ENCODE measurements around the gene STAC2.
"Not testable (repeated sequence)": the region's sequence is repeated elsewhere in the genome, so short reads cannot be mapped to it uniquely, and the experiment has no call there.

Gene STAC2, protein sequence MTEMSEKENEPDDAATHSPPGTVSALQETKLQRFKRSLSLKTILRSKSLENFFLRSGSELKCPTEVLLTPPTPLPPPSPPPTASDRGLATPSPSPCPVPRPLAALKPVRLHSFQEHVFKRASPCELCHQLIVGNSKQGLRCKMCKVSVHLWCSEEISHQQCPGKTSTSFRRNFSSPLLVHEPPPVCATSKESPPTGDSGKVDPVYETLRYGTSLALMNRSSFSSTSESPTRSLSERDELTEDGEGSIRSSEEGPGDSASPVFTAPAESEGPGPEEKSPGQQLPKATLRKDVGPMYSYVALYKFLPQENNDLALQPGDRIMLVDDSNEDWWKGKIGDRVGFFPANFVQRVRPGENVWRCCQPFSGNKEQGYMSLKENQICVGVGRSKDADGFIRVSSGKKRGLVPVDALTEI

DNA sequence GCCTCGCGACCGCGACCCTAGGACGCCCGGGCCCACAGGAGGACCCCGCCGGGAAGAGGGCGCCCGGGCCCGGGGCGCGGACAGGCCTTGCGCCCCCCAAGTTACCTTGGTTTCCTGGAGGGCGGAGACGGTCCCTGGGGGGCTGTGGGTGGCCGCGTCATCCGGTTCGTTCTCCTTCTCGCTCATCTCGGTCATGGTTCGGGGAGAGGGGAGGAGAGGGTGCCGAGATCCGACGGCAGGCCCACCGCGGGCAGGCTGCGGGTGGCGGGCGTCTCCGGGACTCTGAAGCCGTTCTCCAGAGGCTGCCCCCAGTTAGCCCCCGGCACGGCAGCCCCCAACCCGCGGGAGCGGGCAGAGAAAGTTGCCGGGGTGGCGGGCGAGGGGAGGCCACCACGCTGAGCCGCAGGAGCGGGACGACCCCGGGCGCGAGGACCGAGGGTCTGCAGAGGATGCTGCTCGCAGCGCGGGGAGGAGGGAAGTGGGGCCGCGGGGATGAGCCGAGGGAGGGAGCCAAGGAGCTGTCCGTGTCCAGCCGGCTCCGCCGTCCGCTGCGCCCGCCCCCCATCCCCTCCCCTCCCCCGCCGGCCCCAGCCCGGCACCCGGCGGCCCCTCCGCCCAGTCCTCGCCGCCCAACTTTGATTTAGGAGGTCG is at the start of gene STAC2:
Gene STAC2 (minus strand): TSS at position 638 of the 651 bp plus-strand sequence. CDS start 443 bp downstream, at position 195.
- no peak within 1 kb of the TSS for H3K27ac Mint-ChIP-seq
- H3K4me1 Mint-ChIP-seq (ENCODE audit: low read depth) = peaks cover 7% of the 10 kb centered on the region
- peaks cover 8% of the 10 kb centered on the region for H3K27me3 Mint-ChIP-seq
- H3K36me3 Mint-ChIP-seq = no peaks in the 10 kb centered on the region
- peak within 1 kb of the TSS; percentile 87 for H3K4me3 Mint-ChIP-seq
- H3K9me3 Mint-ChIP-seq (ENCODE audit: low read depth) = no peaks in the 10 kb centered on the region

DNA sequence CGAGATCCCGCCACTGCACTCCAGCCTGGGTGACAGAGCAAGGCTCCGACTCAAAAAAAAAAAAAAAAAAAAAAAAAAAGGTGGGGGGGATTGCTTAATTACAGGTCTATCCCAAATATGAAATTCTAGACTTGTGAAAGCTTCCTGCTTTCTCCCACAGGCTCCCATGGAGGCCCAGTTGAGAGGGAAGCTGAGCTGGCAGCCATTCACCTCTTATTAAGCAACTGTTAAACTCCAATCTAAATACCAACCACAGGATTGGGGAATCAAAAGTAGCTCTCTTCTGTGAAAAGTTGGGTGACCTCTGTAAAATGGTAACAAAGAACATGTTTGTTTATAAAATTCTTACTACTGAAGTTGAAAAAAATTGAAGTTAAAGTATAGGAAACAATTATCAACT is 45.8 kb upstream of the STAC2 start:
- H3K27ac Mint-ChIP-seq = no peak overlapping the region
- peaks cover 5% of the 10 kb centered on the region for H3K36me3 Mint-ChIP-seq
- H3K27me3 Mint-ChIP-seq = no peaks in the 10 kb centered on the region
- H3K4me1 Mint-ChIP-seq (ENCODE audit: low read depth) = no peaks in the 10 kb centered on the region
- H3K4me3 Mint-ChIP-seq = no peak overlapping the region
- no peaks in the 10 kb centered on the region for H3K9me3 Mint-ChIP-seq (ENCODE audit: low read depth)

DNA sequence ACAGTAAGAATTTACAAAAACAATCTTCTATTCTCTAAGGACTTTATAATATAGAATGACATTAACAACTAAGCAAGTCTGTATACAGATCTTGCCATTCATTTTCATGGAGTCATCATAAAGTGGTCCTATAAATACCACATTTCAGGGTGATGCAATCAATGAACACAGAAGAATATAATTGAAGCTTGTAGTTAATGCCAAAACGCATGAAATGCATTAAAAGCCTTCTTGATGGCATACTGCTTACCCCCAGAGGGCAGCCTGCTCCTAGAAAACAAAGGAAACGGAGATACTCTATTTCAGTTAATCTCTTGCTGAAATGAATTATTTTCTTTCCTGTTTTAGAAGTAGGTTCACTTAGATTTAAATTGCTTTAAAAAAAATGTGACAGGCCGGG is 45.2 kb upstream of the STAC2 start:
- Mint-ChIP-seq H3K4me1 (ENCODE audit: low read depth) (no peaks in the 10 kb centered on the region), H3K36me3 (peaks cover 5% of the 10 kb centered on the region)

DNA sequence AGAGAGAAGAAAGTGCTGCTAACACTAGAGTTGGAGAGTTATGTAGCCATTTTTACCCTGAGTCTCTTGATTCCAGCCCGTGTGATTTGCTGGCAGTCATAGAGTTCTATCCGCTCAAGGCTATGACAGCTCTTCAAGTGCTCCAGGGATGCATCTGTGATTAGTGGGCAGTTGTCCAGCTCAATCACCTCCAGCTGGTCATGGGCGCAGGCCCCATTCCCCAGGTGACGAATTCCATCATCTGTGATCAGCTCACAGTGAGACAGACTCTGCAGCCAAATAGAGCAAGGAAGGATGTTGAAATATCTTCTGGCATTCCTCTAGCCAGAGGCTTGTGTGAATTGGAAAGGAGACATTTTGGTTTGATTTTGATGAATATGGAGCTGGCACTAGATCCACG is 38.4 kb upstream of the STAC2 start:
- Mint-ChIP-seq H3K4me3 (no peak overlapping the region), H3K27ac (peak overlapping the region; percentile 10), H3K36me3 (peaks cover 7% of the 10 kb centered on the region), H3K27me3 (no peaks in the 10 kb centered on the region), H3K4me1 (ENCODE audit: low read depth) (no peaks in the 10 kb centered on the region), H3K9me3 (ENCODE audit: low read depth) (no peaks in the 10 kb centered on the region)

More for the DNA sequence above, 45.2 kb upstream of the STAC2 start:
- H3K9me3 Mint-ChIP-seq (ENCODE audit: low read depth) = no peaks in the 10 kb centered on the region
- no peak overlapping the region for H3K4me3 Mint-ChIP-seq
- H3K27me3 Mint-ChIP-seq = no peaks in the 10 kb centered on the region
- H3K27ac Mint-ChIP-seq = no peak overlapping the region

DNA sequence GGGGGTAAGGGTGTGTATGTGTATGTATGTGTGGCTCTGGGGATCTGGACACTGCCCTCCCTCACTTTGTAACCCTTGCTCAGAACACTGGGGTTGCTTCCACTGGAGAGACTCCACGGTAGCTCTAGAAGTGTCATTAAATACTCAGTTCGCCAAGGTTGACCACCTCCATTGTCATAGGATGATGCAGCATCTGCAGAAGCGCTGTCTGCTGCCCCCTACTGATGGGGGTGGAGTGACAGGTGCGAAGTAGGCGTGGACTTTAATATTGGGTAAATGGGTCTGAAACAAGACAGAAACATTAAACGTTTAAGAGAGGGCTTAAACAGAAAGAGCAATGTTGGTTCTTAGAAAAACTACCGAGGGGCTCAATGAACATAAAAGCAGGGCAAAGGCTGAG is 35.5 kb upstream of the STAC2 start:
- Mint-ChIP-seq H3K27ac (no peak overlapping the region), H3K9me3 (ENCODE audit: low read depth) (no peaks in the 10 kb centered on the region), H3K4me1 (ENCODE audit: low read depth) (no peaks in the 10 kb centered on the region), H3K36me3 (peaks cover 10% of the 10 kb centered on the region), H3K4me3 (no peak overlapping the region), H3K27me3 (no peaks in the 10 kb centered on the region)

DNA sequence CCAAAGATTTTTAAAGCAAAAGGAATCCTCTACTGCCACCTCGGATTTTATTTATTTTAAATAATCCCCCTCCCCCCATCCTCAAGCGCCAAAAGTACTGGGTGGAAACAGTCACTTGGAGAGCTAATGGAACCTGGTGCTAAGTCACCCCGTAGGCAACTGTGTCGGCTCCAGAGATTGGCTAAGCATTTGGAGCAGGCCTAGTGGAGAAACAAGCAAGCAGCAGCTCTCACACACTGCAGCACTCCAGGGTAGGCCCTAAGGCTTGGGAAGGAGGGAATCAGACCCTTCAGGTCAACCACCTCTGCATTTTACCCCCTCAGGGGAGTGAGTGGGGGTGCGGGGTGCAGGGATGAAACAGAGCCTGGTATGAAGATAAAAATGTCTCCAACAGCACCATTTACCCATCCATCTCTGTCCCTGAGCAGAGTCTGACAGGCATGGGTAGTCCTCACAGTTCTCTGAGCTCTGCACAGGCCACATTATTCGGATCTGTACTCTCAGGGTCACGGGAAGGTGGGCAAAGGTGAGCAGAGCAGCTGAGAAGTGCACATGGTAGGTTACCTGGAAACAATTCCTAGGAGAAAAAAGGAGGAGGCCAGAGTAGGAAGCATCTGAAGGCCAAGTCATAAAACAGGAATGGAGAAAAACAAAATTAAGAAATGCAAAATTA is 27.2 kb upstream of the STAC2 start:
- H3K27ac Mint-ChIP-seq = no peak overlapping the region
- no peaks in the 10 kb centered on the region for H3K4me1 Mint-ChIP-seq (ENCODE audit: low read depth)
- no peaks in the 10 kb centered on the region for H3K27me3 Mint-ChIP-seq
- H3K4me3 Mint-ChIP-seq = no peak overlapping the region
- peaks cover 9% of the 10 kb centered on the region for H3K36me3 Mint-ChIP-seq
- no peaks in the 10 kb centered on the region for H3K9me3 Mint-ChIP-seq (ENCODE audit: low read depth)

DNA sequence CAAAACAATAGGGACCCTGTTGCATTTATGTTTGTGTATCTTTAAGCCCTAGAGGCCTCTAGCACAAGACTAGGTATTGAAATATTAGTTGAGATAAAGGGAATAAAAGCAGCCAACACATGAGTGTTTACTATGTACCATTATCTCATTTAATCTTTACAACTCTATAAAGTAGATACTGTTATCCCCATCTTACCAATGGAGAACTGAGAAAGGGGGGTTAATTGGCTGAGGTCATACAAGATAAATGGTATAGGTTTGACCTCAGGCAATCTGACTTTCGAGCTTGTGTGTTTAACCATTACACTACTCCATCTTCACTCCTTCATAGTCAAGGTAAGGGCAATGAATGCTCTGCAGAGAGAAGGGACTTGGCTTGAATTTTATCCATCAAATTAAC is 26.3 kb upstream of the STAC2 start:
- Mint-ChIP-seq H3K9me3 (ENCODE audit: low read depth) (no peaks in the 10 kb centered on the region), H3K27me3 (no peaks in the 10 kb centered on the region), H3K4me1 (ENCODE audit: low read depth) (no peaks in the 10 kb centered on the region), H3K27ac (no peak overlapping the region), H3K36me3 (peaks cover 5% of the 10 kb centered on the region), H3K4me3 (no peak overlapping the region)

DNA sequence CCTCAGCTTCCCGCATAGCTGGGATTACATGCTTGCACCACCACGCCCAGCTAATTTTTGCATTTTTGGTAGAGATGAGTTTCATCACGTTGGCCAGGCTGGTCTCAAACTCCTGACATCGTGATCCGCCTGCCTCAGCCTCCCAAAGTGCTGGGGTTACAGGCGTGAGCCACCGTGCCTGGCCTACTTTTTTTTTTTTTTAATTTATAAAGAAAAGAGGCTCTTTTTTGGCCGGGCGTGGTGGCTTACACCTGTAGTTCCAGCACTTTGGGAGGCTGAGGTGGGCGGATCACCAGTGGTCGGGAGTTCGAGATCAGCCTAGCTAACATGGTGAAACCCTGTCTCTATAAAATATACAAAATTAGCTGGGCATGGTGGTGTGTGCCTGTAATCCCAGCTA is 24.3 kb upstream of the STAC2 start:
- not testable (repeated sequence) for H3K4me3 Mint-ChIP-seq, H3K27ac Mint-ChIP-seq

DNA sequence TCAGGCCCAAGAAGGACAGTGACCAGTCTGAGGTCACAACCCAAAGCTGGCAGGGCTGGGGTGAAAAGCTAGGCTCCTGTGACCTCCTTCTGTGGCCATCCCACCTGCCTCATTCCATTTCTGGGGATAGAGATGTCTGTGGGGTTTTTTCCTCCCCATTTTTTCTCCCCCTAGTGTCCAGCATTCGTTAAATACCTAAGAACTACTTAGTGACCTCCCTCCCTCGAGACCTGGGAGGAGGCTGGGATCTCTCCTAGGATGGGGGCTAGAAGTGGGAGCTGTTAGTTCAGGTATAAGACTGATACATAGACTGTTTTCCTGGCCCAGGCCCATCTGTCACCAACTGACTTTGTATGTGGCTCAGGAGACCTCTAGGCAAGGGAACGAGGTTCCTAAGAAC is 20.5 kb upstream of the STAC2 start:
- Mint-ChIP-seq H3K36me3 (no peaks in the 10 kb centered on the region), H3K4me3 (no peak overlapping the region), H3K9me3 (ENCODE audit: low read depth) (no peaks in the 10 kb centered on the region), H3K4me1 (ENCODE audit: low read depth) (peaks cover 9% of the 10 kb centered on the region), H3K27ac (no peak overlapping the region), H3K27me3 (no peaks in the 10 kb centered on the region)

More for the DNA sequence above, 24.3 kb upstream of the STAC2 start:
- H3K36me3 Mint-ChIP-seq; H3K9me3 Mint-ChIP-seq (ENCODE audit: low read depth); H3K27me3 Mint-ChIP-seq; H3K4me1 Mint-ChIP-seq (ENCODE audit: low read depth): not testable (repeated sequence)

DNA sequence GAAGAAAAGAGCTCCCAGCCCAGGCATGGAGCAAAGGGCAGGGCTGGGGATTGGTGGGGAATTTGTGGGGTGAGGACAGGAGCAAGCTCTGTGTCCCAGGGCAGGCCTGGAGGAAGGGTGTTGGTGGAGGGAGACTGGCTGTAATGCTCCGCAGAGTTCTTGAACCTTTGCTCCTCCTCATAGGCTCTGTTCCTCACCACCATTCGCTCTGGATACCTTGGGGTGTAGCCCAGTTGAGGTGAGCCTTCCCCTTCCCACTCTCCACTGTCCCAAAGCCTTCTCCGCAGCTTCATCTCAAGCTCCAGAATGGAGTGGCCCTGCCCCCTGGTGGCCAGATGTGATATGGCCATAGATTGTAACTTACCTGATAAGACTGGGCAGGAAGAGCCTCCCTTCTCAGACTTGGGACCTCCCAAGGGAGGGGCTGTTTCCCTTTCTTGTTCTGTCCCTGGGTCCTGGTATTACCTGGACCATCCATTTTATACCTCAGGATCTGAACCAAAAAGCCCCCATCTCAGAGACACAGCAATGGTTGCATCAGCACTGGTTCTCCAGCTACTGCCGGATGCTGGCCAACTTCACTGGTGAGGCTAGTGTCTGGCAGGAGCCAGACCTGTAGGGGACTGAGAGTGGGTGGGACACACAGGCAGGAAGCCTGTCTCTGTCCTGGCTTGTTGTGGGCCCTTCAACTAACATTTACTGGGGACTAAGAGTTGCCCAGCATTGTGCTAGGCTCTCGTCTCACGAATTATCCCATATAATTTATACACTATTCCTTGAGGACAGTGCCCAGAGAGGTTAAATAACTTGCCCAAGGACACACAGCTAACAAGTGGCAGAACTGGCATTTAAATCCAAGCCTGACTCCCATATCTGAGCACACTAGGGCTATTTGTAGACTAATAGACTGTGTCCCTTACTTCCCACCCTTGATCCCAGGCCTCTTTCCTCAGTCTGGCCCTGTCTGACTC is 19.1 kb upstream of the STAC2 start:
- Mint-ChIP-seq H3K4me3 (no peak overlapping the region), H3K36me3 (no peaks in the 10 kb centered on the region), H3K27ac (no peak overlapping the region), H3K27me3 (no peaks in the 10 kb centered on the region), H3K9me3 (ENCODE audit: low read depth) (no peaks in the 10 kb centered on the region), H3K4me1 (ENCODE audit: low read depth) (peaks cover 11% of the 10 kb centered on the region)

DNA sequence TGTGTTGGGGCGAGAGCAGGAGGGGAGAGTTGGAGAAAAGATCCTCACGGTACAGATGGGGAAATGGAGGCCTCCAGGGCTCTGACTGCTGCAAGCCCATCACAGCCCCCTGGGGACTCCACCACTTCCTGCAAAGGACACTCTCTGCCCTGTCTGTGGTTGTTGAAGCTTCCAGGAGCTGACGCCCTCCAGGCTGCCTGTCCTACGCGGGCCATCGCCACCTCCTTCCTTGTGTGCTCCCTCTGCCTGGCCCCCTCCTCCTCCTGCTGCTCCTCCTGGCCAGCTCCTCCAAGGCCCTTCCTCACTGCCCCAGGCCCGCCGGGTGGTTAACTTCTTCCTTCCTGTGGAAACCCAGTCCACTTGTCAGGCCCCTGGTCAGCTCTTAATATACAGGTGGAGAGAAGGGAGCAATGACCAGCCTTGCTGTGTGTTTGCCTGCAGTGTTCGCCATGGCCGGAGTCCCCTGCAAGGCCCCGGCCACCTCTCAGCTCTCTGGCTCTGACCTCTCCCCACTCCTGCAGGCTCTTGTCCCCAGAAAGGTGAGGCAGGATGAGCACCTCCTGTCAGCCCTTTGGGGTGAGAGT is 18.4 kb upstream of the STAC2 start:
- Mint-ChIP-seq H3K4me3 (no peak overlapping the region), H3K27me3 (no peaks in the 10 kb centered on the region), H3K9me3 (ENCODE audit: low read depth) (no peaks in the 10 kb centered on the region), H3K36me3 (no peaks in the 10 kb centered on the region), H3K27ac (no peak overlapping the region), H3K4me1 (ENCODE audit: low read depth) (peaks cover 18% of the 10 kb centered on the region)

DNA sequence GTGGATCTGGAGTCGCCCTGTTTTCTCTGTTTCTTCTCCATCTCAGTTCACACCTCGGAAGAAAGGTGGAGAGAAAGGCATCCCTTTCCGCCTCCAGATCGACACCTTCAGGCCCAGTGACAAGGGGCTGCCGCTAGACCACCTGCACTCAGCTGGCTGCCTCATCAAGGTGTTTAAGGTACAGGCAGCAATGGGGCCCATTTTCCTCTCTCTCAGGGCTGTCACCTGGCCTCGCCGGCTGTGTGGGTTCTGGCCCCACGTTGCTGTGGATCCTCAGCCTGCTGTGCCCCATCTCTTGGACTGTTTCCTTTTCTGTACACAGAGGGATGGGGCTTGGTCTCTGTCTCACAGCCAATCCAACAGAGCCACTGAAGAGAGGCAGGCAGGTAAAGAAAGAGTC is 17.4 kb upstream of the STAC2 start:
- Mint-ChIP-seq H3K27ac (no peak overlapping the region), H3K9me3 (ENCODE audit: low read depth) (no peaks in the 10 kb centered on the region), H3K27me3 (no peaks in the 10 kb centered on the region)

DNA sequence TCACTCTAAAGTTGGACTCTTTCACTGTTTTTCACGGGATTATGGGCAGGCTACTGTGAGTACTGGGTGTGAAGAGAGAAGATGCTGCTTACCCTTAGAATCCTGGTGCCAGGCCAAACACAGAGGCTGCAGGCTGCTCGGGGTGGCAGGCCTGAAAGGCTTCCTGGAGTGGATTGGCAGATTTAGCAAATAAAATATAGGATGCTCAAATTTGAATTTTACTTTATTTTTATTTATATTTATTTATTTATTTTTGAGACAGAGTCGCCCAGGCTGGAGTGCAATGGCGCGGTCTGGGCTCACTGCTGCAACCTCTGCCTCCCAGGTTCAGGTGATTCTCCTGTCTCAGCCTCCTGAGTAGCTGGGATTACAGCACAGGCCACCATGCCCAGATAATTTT is 14.9 kb upstream of the STAC2 start:
- Mint-ChIP-seq H3K9me3 (ENCODE audit: low read depth) (no peaks in the 10 kb centered on the region), H3K27me3 (no peaks in the 10 kb centered on the region), H3K4me3 (no peak overlapping the region), H3K4me1 (ENCODE audit: low read depth) (peaks cover 36% of the 10 kb centered on the region), H3K36me3 (no peaks in the 10 kb centered on the region), H3K27ac (no peak overlapping the region)

More for the DNA sequence above, 17.4 kb upstream of the STAC2 start:
- no peaks in the 10 kb centered on the region for H3K36me3 Mint-ChIP-seq
- no peak overlapping the region for H3K4me3 Mint-ChIP-seq
- H3K4me1 Mint-ChIP-seq (ENCODE audit: low read depth) = peaks cover 25% of the 10 kb centered on the region

DNA sequence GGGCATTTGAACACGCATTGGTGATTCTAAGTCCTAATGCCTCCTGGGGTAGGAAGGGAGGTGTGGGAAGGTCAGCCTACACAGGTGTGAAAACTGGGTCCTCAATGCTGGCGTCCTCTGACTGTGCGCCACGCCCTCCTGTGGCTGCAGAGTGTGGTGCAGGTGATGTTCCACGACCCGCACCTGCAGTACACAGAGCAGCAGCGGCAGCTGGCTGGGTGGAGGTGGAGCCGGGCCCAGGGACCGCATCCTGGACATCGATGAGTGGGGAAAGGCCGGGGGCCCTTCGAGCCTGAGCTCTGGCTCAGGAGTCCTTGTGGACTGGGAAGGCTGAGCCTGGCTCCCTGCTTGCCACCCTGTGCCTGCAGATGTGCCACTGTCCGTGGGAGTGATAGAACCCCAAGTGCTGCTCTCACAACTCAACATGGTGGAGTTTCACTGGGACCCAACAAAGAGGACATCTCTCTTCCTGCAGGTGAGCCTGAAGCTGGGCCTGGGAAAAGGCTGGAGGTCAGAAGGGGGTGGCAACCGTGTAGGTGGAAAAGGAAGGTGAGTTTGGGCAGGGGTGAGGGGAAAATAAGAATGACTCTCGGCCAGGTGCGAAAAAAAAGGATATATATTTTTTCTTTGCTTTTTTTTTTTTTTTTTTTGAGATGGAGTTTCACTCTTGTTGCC is 14.0 kb upstream of the STAC2 start:
- H3K4me3 Mint-ChIP-seq = peak overlapping the region; percentile 39
- peaks cover 37% of the 10 kb centered on the region for H3K4me1 Mint-ChIP-seq (ENCODE audit: low read depth)
- no peak overlapping the region for H3K27ac Mint-ChIP-seq
- no peaks in the 10 kb centered on the region for H3K36me3 Mint-ChIP-seq
- no peaks in the 10 kb centered on the region for H3K27me3 Mint-ChIP-seq
- H3K9me3 Mint-ChIP-seq (ENCODE audit: low read depth) = no peaks in the 10 kb centered on the region
